Measurements from ENCODE around the gene GPR4.
"Not testable (repeated sequence)": the region's sequence is repeated elsewhere in the genome, so short reads cannot be mapped to it uniquely, and the experiment has no call there.

The GPR4 gene

DNA sequence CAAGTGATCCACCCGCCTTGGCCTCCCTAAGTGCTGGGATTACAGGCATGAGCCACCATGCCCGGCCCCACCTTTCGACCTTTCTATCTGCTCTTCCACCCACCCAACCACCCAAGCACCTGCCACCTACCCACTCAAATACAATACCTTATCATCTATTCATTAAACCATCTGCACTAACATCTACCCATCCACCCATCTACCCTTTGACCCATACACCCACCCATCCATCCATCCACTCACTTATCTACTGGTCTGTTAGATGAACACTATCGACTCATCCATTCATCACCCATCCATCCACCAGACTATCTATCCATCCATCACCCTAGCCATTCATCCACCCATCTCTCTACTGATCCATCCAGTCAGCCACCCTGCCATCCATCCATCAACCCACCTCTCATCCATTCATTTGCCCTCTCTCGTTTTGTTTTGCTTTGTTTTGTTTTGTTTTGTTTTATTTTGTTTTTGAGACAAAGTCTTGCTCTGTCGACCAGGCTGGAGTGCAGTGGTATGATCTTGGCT is 20.0 kb upstream of the GPR4 start:
- no peak for DNase-seq

DNA sequence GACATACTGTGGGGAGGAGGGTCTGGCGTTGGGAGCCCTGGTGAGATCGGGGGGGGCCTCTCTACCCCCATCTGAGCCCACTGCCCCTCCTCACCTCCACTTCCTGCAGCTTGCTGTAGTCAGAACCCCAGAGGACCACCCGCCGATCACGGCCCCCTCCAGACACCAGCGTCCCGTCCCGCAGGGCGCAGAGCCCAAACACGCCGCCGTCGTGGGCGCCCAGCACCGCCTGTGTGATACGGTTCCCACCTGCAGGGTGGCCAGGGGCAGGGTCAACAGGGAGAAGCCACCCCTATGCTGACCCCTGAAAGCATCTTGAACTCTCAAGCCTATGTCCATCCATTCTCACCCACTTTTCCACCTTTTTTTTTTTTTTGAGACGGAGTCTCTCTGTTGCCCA is 19.4 kb upstream of the GPR4 start:
- DNase-seq: no peak

DNA sequence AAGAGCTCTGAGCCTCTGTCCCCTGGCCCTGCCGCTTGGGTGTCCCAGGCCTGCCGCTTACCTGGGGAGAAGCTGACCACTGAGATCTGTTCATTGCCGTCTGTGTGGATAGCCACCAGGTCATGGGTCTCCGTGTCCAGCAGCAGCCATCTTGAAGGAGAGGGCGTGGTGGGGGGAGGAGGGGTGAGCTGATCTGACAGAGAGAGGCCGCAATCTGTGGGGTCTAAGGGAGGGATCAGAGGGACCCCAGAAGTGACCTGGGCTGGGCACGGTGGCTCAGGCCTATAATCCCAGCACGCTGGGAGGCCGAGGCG is 14.6 kb upstream of the GPR4 start:
- no peak for DNase-seq

DNA sequence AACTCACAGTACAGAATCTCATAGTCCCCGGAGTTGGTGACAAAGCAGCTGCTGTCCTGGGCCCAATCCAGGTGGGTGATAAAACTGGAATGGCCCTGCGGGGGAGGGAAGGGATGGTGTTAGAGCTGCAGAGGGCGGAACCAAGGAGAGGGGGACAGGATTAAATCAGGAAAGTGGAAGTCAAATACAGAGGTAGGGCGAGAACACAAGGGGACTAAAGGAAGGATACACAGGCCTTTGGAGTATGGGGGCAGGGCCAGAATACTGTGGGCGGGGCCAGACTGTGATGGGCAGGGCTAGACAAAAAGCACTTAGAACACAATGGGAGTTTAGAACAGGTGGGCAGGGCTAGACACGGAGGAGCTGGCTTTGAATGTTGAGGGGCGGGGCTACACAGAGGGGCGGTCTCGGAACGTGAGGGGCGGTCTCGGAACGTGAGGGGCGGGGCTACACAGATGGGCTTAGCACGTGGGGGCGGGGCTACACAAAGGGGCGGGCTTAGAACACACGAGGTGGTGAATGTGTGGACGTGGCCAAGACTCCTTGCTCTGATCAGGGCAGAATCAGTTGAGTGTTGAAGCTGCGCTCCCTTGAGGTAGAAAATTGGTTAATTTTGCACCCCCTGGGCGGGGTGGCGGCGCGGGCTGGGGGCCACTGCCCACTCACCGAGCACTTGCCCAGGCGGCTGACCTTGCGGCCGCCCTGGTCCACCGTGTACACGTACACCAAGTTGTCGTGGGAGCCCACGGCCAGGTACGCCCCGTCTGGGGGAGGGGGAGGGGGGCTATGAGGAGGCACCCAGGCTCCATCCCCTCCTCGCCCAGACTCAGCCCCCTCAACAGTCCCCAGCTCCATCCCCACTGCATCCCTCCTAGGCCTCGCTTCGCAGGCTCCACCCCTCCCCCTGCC is 14.0 kb upstream of the GPR4 start:
- DNase-seq: peak; percentile 95

DNA sequence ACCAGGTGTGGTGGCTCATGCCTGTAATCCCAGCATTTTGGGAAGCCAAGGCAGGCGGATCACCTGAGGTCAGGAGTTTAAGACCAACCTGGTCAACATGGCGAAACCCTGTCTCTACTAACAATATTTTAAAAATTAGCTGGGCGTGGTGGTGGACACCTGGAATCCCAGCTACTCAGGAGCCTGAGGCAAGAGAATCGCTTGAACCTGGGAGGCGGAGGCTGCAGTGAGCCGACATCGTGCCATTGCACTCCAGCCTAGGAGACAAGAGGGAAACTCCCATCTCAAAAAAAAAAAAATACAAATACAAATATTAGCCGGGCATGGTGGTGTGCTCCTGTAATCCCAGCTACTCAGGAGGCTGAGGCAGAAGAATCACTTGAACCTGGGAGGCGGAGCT is 13.0 kb upstream of the GPR4 start:
- DNase-seq: not testable (repeated sequence)

DNA sequence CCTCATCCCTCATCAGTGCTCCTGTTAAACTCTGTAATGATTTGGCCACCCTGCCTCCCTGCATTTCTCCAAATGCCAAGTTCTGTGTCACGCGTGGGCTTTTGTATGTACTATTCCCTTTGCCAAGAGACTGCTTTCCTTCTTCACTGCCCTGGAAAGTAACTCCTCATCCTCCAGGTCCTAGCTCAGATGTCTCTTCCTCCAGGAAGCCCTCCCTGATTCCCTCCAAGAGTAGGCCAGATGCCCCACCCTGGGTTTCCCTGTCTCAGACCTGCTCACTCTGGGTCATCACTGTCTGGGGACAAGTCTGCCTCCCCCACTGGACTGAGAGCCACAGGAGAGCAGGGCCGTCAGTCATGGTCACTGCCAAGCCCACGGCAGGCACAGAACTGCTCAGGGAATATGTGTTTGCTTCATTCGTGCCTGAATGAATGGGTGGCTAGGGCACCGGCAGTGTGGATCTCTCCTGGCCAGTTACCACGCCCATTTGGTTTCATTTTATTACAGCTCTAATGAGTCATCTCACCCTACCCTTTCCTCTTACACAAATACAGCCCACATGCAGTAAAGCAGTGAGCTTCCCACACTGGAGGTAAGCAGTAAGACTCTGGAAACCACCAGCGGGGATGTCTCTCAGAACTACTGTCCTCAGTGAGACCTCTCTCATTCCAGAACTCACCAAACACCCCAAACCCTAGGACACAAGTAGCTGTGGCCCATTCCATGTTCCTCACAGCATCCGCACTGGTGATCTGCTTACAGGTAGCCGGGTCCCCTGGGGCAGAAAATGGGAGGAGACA is 12.1 kb upstream of the GPR4 start:
- no peak for DNase-seq

DNA sequence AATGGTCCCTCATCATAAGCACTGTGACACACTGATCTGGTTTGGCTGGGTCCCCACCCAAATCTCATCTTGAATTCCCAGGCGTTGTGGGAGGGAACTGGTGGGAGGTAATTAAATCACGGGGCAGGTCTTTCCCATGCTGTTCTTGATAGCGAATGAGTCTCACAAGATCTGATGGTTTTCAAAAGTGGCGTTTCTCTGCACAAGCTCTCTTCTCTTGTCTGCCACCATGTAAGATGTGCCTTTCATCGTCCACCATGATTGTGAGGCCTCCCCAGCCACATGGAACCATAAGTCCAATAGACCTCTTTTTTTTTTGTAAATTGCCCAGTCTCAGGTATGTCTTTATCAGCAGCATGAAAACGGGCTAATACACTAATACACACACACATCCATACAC is 6.9 kb upstream of the GPR4 start:
- no peak for DNase-seq

DNA sequence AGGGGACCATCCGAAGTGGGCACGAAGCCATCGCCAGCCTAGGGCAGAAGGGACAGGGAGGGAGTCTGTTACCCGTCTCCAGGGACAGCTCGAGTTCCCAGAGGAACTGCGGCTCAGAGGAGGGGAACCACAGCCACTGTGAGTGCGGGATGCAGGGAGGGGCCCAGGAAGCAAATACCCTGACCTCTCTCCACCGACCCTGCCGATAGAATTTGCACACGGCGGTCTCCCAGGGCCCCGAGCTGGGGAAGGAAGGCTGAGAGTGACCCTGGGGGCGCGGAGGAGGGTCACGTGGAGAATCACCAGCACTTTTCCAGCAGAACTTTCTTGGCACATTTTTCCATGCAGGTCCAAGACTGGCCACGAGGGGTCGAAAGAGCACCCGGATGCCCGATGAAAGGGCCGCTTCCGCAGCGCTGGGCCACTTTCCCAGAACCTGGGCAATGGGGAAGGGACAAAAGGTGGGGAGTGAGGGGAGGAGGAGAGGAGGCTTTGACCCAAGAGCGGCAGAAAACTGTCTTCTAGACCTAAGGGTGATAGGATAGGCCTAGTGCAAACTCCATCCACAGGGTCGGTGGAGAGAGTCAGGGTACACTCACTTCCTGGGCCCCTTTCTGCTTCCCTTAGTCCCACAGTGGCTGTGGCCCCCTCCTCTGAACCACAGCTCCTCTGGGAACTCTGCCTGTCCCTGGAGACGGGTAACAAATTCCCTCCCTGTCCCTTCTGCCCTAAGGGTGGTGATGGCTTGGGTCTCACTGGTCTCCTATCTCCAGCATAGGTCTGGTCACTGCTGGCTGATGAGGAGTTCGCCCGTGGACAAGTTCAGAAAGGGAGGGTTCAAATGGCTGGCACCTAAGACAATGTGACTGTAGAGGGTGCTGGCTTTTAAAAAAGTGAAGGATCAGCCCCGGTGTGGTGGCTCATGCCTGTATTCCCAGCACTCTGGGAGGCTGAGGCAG is 5.3 kb upstream of the GPR4 start:
- no peak for DNase-seq

DNA sequence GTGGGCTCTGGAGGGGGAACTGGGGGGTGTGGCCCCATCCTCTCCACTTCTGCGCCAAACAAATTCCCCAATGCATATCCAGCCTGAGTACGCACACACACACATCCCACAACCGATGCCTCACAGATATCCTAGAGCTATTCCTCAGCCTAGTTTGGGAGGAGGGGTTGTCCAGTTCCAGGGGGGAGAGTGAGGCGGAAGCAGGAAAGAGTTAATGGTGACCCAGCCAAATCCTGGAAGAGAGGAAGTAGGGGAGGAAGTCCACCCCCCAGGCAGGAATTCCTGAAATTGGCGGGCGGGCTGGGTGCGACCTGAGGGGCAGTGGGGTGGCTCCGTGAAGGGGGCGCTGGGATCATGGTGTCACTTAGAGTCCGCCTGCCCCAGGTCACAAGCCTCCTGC is 897 bp downstream of the GPR4 start:
- DNase-seq: no peak

DNA sequence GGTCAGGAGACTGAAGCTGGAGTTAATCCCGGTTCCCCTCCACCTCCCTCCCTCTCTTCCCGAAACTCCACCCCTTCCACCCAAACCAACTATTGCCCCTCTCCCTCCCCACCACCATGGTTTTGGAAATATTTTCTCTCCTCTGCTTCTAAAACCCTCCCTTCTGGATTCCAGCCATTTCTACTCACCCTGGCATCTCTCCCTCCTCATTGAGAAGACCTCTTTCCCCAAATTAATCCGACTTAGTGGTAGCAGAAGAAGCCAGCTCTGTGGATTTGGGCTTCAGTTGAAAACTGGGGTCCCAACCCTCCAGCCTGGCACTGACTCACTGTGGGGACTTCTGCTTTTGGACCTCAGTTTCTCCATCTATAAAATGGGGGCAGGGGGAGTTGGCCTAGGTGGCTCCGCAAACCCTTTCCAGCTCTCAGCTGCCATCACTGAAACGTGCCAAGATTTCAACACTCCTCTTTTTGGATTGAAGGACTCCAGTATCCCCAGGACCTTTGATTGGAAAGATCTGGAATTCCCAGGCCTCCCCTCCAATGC is 1.6 kb downstream of the GPR4 start:
- DNase-seq: no peak

DNA sequence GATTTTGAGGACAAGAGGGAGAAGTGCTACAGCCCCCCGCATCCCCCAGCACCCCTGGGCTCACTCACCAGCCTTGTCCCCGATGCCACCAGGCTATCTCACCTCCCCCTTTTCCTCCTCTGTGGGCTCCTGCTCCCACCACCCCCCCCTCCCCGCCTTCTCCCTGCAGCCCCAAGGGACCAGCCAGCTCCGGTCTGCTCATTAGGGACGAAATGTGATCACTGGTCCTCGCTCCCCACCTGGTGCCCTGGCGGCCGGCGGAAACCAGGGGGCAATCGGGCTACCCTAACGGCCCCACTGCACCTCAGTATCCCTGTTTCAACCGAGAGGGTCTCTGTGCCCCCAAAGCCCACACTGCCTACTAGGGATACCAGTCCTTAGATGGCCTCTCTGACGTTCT is 2.7 kb downstream of the GPR4 start:
- DNase-seq: no peak

DNA sequence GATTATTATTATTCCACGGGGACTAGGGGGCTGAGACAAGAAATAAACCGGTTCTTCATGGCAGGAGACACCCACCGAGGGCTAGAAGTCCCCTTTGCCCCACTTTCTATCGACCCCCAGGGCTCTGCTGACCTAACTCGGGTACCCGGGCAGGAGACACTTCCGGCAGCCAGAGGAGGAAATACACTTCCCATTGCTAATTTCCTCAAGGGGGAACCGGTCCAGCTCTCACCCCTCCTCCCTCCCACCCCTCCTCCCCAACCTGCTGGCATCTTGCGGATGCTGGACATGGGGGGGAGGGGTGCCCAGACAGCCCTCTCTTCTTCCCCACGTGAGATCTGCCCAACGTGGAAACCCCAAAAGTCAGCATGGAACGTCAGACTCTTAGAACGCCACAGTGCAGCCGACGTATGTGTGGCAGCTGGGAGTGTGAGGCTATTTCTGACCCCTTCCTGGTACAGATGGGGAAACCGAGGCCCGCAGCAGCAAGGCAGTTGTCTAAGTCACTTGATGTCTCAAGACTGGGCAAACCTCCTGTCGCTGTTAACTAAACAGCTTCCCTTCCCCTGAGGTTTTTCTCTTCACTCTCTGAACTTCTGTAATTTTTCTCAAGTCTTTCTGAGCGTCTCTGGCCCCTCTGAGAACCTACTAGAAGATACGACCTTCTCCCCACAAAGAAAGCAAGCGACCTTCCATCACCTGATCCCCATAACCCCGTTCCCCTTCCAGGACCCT is 3.6 kb downstream of the GPR4 start:
- no peak for DNase-seq

DNA sequence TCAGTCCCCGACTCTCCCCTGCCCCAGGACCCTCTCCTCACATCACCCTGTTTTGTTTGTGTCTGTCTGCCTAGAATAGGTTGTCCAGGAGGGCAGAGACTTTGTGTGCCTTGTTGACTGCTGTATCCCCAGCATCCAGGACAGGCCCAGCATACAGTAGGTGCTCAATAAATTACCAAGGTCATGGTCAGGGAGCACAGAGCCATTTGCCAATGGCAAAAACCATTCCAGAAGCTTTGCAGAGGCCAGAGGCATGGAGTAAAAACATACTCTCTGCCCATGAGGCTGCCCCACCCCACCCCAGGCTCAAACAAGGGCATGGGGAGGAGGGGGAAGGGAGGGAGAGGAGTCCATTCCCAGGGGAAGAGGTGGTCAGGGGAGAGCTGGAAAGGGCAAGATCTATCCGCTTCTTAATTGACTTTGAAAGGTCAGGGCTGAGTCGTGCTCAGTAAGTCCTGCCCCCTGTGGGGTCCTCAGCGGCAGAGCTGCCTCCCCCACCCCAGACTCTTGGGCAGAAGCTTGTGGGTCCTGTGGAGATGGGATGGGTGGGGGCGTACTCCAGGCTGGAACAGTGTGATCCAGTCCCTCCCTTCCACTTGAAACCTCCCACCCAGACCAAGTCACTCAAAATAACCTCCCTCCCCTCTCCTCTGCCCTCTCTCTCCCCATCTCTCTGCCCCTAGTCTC is 4.4 kb downstream of the GPR4 start:
- DNase-seq: no peak

DNA sequence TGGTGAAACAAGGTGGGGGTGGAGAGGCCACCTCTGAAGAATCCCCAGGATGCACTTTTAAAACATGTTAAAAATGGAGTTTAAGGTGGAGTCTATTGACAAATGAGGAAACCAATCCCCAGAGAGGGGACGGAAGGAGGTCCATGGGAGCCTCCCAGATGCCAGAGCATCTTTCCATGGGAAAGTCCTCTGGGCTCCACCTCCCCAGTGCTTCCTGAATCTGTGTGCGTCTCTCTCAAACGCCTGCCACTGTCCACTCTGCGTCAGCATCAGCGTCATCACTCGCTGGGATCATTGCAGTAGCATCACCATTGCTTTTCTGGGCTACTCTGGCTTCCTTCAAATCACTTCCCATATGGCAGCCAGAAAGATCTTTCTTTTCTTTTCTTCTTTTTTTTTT is 6.2 kb downstream of the GPR4 start:
- DNase-seq: no peak

DNA sequence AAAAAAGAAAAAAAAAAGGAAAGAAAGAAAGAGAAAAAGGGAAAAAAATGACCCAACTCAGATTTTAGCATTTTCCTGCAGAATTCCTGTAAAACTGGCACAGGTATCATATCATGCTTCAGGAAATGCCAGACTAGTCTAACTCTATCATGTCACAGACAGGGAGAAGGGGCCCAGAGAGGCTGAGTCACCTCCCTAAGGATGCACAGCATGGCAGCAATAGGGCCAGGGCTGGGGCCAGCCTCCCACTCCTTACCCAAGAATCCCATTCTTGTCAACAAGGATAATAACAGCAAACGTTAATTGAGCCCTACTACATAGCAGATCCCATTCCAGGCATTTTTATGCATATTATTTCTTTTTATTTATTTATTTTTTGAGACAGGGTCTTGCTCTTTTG is 8.5 kb downstream of the GPR4 start:
- no peak for DNase-seq

DNA sequence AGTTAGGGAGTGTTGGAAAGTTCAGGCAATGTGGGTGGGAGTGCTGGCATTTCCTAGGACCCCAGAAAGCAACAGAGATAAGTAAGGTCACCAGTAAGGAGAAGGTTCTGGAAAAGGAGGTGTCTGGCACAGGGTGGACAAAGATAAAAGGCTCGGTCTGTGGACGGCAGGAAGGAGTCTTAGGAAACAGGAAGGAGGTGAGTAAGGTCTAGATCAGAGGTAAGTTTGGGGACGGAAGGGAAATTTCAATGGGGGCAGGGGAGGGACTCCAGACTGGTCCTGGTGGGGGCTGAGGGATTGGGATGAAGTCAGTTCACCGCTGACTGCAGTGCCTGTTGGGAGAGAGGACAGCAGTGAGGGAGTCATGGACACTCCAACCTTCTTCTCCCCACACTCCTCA is 9.6 kb downstream of the GPR4 start:
- DNase-seq: no peak

DNA sequence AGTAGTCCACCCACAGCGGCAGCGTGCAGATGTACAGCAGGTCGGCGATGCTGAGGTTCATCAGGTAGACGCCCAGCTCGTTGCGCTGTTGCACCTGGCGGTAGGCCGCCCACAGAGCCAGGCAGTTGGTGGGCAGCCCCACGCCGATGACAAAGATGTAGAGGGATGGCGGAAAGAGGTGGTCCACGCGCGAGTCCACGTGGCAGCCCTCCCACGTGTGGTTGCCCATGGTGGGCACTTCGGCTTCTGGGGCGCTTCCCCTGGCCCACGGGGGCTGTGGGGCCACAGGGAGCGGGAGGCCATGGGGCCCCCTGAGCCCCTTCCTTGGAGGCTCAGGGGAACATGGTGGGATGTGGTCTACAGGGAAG is 10.4 kb downstream of the GPR4 start:
- DNase-seq: no peak

DNA sequence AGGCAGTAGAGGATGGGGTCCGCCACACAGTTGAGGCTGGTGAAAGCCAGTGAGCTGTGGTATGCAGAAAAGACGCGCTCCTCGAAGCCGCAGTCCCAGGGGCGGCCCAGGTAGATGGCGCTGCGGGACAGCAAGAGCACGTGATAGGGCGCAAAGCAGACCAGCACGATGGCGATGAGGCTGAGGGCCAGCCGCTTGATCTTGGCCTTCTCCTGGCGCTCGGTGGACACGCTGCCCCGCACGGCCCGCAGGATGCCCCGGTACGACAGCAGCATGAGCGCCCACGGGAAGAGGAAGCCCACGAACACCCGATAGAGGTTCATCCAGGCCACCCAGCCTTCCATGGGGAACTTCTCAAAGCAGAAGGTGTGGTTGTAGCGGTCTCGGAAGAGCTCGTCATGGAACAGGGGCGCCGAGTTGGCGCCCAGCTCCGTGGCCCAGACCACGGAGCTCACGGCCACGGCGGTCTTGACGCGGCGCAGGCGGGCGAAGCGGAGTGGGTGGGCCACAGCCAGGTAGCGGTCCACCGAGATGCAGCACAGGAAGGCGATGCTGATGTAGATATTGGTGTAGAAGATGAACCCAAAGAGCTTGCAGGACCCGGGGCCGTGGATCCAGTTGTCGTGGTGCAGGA is 10.9 kb downstream of the GPR4 start:
- no peak for DNase-seq

DNA sequence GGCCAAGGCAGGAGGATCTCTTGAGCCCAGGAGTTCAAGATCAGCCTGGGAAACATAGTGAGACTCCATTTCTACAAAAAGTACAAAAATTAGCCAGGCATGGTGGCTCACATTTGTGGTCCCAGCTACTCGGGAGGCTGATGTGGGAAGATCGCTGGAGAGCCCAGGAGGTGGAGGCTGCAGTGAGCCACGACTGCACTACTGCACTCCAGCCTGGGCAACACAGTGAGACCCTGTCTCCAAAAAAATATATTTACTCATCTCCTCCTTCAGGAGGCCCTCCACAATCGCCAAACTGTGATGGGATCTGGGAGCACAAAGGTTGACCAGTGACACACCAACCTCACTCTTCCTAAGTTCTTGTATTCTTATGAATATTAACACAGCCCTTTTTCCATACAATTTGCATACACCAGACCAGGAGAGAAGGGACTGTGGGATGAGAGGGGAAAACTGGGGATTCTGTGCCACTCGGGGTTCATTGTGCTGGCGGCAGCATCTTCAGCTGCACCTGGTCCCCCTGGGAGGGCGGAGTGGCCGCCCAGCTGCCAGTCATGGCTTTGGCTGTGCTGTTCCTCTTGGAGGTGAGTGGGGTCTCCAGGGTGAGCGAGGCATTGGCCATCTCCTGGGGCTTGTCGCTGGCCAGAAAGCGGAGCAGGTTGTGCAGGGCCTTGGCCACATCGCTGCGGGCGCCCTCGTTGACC is 11.6 kb downstream of the GPR4 start:
- no peak for DNase-seq

DNA sequence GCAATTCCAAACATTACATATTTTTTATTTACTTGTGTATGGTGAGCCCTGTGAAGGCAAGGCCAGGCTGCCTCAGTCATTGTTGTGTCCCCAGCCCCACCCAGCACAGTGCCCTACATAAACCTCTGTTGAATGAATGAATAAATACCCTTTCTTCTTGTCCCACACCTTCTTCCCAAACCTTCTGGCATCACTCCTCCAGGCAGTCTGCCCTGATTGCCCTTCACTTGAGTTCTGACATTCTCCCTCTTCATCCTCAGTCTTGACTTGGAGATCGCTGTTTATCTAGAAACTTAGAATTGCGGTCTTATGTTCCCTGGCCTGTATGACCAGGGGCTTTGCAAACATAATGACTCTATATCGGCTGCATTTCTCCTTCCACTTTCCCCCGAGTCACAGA is 12.2 kb downstream of the GPR4 start:
- DNase-seq: no peak

Data from NCI-H187 treated with DMSO at 0.1 percent for 48 hours (cell line).